Measurements from ENCODE around the gene KLHL21. TPM values are rescaled to one million over a fixed set of nuclear protein-coding genes. Genes with fewer than 3 reads are reported as not detected.
A peak's percentile ranks its signal among the peaks of the same experiment; 100 is the strongest.

Gene KLHL21
- total RNA-seq, result 10 to 100 TPM; 32.0 to 33.5 TPM
- polyA plus RNA-seq (2013, experiment 1 of 2), result 24.9 TPM
- 23.6 TPM for polyA plus RNA-seq (2013, experiment 2 of 2)
- total RNA-seq, result 61.9 to 456 (median 132) reads per million in 172 experiments

- no peaks in the 10 kb centered on the region for H3K9me3 ChIP-seq (ENCODE audit: control insufficient read depth in 1 of 2, insufficient read depth in 1 of 2, low read length in 2 of 2)
- peak; percentile 65 to 93 (median 84) for DNase-seq
- peak within 1 kb of the TSS; percentile 100 for H3K4me3 Mint-ChIP-seq
- H3K27ac ChIP-seq (ENCODE audit: low read depth in 1 of 2, low read length in 2 of 2), result peak within 1 kb of the TSS; percentile 80 to 95
- no peaks in the 10 kb centered on the region for H3K27me3 Mint-ChIP-seq
- no peak for TF ChIP-seq CTCF (IDR thresholded peaks at IDR 0.05)
- peak within 1 kb of the TSS; percentile 95 for H3K4me3 ChIP-seq (ENCODE audit: low read length)
- H3K9me3 Mint-ChIP-seq, result no peaks in the 10 kb centered on the region
- ATAC-seq (ENCODE audit: poor library complexity), result peak; percentile 48
- intact Hi-C loops (cut with DNase I, micrococcal nuclease), result loop anchor here (1.0 to 10.0 kb wide), 7 partner anchors 11 to 99 kb away; partner anchors contain the start of genes PHF13 (in 2 of the 2), DNAJC11 (in 1 of the 2), NOL9 (in 1 of the 2) and TAS1R1 (in 1 of the 2)
- peaks cover 33% of the 10 kb centered on the region for H3K36me3 Mint-ChIP-seq (ENCODE audit: low read depth)
- H3K4me1 ChIP-seq (ENCODE audit: insufficient read depth, low read length), result peaks cover 54% of the 10 kb centered on the region
- H3K4me1 Mint-ChIP-seq (ENCODE audit: low read depth), result peaks cover 36% of the 10 kb centered on the region
- H3K27me3 ChIP-seq (ENCODE audit: control insufficient read depth in 1 of 2, insufficient read depth in 2 of 2, low read length in 2 of 2), result no peaks in the 10 kb centered on the region
- H3K27ac Mint-ChIP-seq, result peak within 1 kb of the TSS; percentile 100
- H3K36me3 ChIP-seq (ENCODE audit: insufficient read depth, low read length), result peaks cover 12% of the 10 kb centered on the region
- POLR2A ChIA-PET, result interaction anchor here (0.7 to 6.3 kb wide), 23 partner anchors 9 to 404 kb away, joined by 3 to 139 read pairs (median 6); partner anchors contain the start of genes ACOT7, CAMTA1, NOL9 and PHF13
- CTCF ChIA-PET, result interaction anchor here (1.0 to 5.3 kb wide), 8 partner anchors 10 to 48 kb away, joined by 3 to 22 read pairs (median 4); partner anchors contain the start of genes NOL9, TAS1R1, THAP3 and ZBTB48
Measured at GRCh38 chr1:6602669-6603237, at the start of gene KLHL21. Gene KLHL21, minus strand, starts transcription at chr1:6602869. Its CDS starts 52 bp downstream, at chr1:6602817.

- Histone ChIP-seq H3K9me3 (ENCODE audit: control insufficient read depth in 1 of 2, insufficient read depth in 1 of 2, low read length in 2 of 2) (no peaks in the 10 kb centered on the region), H3K4me3 (ENCODE audit: low read length) (no peak overlapping the region), H3K27ac (ENCODE audit: low read depth in 1 of 2, low read length in 2 of 2) (no peak overlapping the region), H3K4me1 (ENCODE audit: insufficient read depth, low read length) (peaks cover under 1% of the 10 kb centered on the region), H3K27me3 (ENCODE audit: control insufficient read depth in 1 of 2, insufficient read depth in 2 of 2, low read length in 2 of 2) (no peaks in the 10 kb centered on the region), H3K36me3 (ENCODE audit: insufficient read depth, low read length) (peaks cover 30% of the 10 kb centered on the region)
- TF ChIP-seq CTCF (IDR thresholded peaks at IDR 0.05), result no peak
- Mint-ChIP-seq H3K9me3 (no peaks in the 10 kb centered on the region), H3K4me1 (ENCODE audit: low read depth) (no peaks in the 10 kb centered on the region), H3K27ac (no peak overlapping the region), H3K27me3 (no peaks in the 10 kb centered on the region), H3K36me3 (ENCODE audit: low read depth) (peaks cover 41% of the 10 kb centered on the region), H3K4me3 (no peak overlapping the region)
- POLR2A ChIA-PET, result interaction anchor here (1.0 kb wide), 1 partner anchor 72 kb away, joined by 3 read pairs; the partner anchor contains the start of gene ZBTB48
- ATAC-seq (ENCODE audit: poor library complexity), result no peak
- CTCF ChIA-PET, result no interaction called here
- no peak for DNase-seq
- intact Hi-C loops (cut with DNase I, micrococcal nuclease), result no loop called here
Measured at GRCh38 chr1:6651909-6652308, 49.2 kb upstream of the KLHL21 start.

DNA sequence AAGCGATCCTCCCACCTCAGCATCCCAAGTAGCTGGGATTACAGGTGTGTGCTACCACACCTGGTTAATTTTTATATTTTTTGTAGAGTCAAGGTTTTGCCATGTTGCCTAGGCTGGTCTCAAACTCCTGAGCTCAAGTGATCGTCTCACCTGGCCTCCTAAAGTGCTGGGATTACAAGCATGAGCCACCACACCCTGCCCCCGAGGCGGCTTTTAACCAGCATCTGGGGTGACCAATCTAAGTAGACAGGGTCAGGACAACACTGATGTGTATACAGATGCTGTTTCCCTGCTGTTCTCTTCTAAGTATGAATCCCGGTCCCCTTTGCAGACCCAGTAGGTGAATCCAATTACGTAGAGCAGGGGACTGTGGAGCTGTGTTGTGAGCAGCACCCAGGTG is 45.9 kb upstream of the KLHL21 start:
- POLR2A ChIA-PET, result no interaction called here
- no peaks in the 10 kb centered on the region for H3K27me3 ChIP-seq (ENCODE audit: control insufficient read depth in 1 of 2, insufficient read depth in 2 of 2, low read length in 2 of 2)
- no peak overlapping the region for H3K27ac ChIP-seq (ENCODE audit: low read depth in 1 of 2, low read length in 2 of 2)
- Mint-ChIP-seq H3K27ac (no peak overlapping the region), H3K36me3 (ENCODE audit: low read depth) (peaks cover 41% of the 10 kb centered on the region), H3K9me3 (no peaks in the 10 kb centered on the region), H3K4me3 (no peak overlapping the region), H3K4me1 (ENCODE audit: low read depth) (peaks cover 6% of the 10 kb centered on the region), H3K27me3 (no peaks in the 10 kb centered on the region)
- no peak for ATAC-seq (ENCODE audit: poor library complexity)
- TF ChIP-seq CTCF (IDR thresholded peaks at IDR 0.05), result no peak
- CTCF ChIA-PET, result interaction anchor here (1.2 kb wide), 1 partner anchor 158 kb away, joined by 3 read pairs; no protein-coding TSS in a partner anchor
- no peak overlapping the region for H3K4me3 ChIP-seq (ENCODE audit: low read length)
- intact Hi-C loops (cut with DNase I, micrococcal nuclease), result loop anchor here in 1 of 2 experiments (10.0 kb wide), 1 partner anchor 224 kb away; the partner anchor contains the start of gene ESPN
- H3K4me1 ChIP-seq (ENCODE audit: insufficient read depth, low read length), result peaks cover 6% of the 10 kb centered on the region
- DNase-seq, result no peak
- peaks cover 37% of the 10 kb centered on the region for H3K36me3 ChIP-seq (ENCODE audit: insufficient read depth, low read length)
- no peaks in the 10 kb centered on the region for H3K9me3 ChIP-seq (ENCODE audit: control insufficient read depth in 1 of 2, insufficient read depth in 1 of 2, low read length in 2 of 2)

Measured in CD4-positive, alpha-beta T cell (primary cell).